Activated T-cell treated with anti-CD3 and anti-CD28 coated beads, Interleukin-2, amount 50 U/mL, for 24 hours (primary cell): ENCODE measurements around the gene TAF1C.

Source experiments
- DNase-seq: peaks from one replicate; pipeline ENCODE4 v3.0.0-alpha.2; 2020
- H3K27ac Mint-ChIP-seq: 2 replicates; pipeline ENCODE4 v1.8.0; 2020; ENCODE audit warnings: mild to moderate bottlenecking, mixed read lengths
- H3K27me3 Mint-ChIP-seq: 2 replicates; pipeline ENCODE4 v1.8.0; 2020; ENCODE audit warnings: mixed read lengths
- H3K36me3 Mint-ChIP-seq: 2 replicates; pipeline ENCODE4 v1.8.0; 2020; ENCODE audit warnings: low read depth, mixed read lengths
- H3K4me1 Mint-ChIP-seq: 2 replicates; pipeline ENCODE4 v1.8.0; 2020; ENCODE audit warnings: low read depth, mixed read lengths
- H3K4me3 Mint-ChIP-seq: 2 replicates; pipeline ENCODE4 v1.8.0; 2020; ENCODE audit warnings: mild to moderate bottlenecking, moderate library complexity, mixed read lengths
- H3K9me3 Mint-ChIP-seq: 2 replicates; pipeline ENCODE4 v1.8.0; 2020; ENCODE audit warnings: mixed read lengths

Gene TAF1C

DNA sequence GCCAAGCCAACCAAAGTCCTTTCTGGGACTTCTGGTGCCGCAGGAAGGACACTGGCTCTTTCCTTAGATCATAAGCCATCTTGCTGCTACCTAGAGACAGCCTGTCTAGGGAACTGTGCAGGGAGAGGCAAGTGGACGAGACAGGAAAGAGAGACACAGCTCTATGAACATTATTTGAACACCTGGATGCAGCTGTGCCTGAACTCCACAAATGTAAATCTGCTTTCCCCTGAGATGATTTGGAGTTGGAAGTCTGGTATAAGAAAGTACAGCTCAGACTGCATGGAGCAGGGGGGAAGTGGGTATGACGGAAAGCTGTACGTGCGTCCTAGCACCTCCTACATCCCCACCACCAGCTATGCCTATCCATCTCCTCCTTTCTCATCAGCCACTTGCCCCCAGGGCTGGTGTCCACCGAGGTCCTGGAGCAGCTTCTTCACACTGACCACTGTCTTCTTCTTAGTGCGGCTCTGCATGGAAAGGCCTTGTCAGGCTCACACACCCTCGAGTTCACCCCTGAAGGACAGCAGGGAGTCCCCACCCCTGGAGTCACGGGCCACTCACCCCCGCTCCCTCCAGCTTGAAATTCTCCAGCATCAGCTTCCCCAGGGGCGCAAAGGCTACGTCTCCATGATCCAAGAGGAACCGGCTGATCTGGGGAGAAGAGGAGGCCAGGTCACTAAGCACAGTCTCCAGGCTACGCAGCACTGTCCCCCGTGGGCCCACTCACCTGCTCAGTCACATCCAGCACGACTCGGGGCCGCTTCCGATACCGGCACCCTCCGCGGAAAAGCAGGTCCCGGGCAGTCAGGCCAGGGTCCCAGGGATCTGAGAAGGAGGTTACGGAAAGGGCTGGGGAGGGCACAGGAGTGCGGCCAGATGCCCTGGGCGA is 3.9 kb downstream of the TAF1C start:
- peaks cover 84% of the 10 kb centered on the region for H3K36me3 Mint-ChIP-seq
- no peak overlapping the region for H3K27ac Mint-ChIP-seq
- DNase-seq = no peak
- H3K9me3 Mint-ChIP-seq = no peaks in the 10 kb centered on the region
- peaks cover 30% of the 10 kb centered on the region for H3K4me1 Mint-ChIP-seq
- H3K27me3 Mint-ChIP-seq = no peaks in the 10 kb centered on the region
- H3K4me3 Mint-ChIP-seq = no peak overlapping the region

DNA sequence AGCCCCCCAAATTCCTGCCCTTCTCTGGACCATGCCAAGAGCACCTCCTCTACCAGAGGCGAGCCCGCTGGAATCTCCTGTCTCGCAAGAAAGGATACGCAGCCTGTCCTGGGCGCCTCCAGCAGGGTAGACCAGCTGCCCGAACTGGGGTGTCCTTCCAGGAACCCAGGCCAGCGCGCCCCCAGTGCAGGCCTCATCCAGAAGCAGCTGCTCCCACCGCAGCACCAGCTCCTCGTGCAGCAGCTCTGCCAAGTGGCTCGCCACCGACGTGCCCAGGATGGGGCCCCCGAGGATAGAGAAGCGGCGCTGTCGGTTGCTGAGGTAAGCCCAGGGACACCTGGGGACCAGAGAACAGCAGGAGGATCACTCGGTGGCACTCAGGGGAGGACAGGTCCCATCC is 4.8 kb downstream of the TAF1C start:
- Mint-ChIP-seq H3K27me3 (no peaks in the 10 kb centered on the region), H3K4me1 (peaks cover 34% of the 10 kb centered on the region), H3K36me3 (peaks cover 89% of the 10 kb centered on the region), H3K4me3 (no peak overlapping the region), H3K27ac (no peak overlapping the region), H3K9me3 (no peaks in the 10 kb centered on the region)
- no peak for DNase-seq

- H3K9me3 Mint-ChIP-seq = no peaks in the 10 kb centered on the region
Observed at GRCh38 chr16:84181144-84181915, 5.5 kb downstream of the TAF1C start.

DNA sequence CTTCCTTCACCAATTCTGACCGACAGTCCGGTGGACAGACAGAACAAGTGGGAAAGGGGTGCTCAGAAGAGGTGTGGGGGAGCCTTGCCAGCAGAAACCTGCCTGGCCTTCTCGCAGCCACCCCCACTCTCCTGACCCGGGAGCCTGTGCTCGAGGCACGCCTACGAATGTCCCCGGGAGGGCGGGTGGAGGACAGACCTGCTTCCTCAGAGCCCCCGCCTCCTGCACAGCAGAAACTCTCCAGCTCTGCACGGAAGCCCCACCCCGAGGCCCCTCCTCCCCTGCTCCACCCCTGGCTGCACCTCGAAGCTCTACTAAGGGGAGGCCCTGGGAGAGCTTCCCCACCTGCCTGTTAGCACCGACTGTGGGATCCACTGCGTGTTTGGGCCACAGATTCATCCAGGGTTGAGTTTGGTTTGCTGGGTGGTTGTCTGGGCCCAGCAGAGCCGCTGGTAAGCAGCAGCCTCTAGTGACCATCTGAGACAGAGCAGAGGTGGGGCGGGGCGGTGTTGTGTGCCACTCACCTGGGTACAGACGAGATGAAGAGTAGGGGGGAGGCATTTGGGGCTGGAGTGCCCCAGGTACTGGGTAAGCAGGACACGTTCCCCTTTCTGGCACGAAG is 6.2 kb downstream of the TAF1C start:
- H3K27me3 Mint-ChIP-seq = no peaks in the 10 kb centered on the region
- H3K9me3 Mint-ChIP-seq = no peaks in the 10 kb centered on the region
- H3K36me3 Mint-ChIP-seq = peaks cover 80% of the 10 kb centered on the region
- peaks cover 31% of the 10 kb centered on the region for H3K4me1 Mint-ChIP-seq
- no peak overlapping the region for H3K27ac Mint-ChIP-seq
- DNase-seq = no peak
- no peak overlapping the region for H3K4me3 Mint-ChIP-seq

More at GRCh38 chr16:84181144-84181915, 5.5 kb downstream of the TAF1C start:
- DNase-seq = no peak
- Mint-ChIP-seq H3K27ac (no peak overlapping the region), H3K36me3 (peaks cover 86% of the 10 kb centered on the region), H3K4me1 (peaks cover 35% of the 10 kb centered on the region), H3K4me3 (no peak overlapping the region), H3K27me3 (no peaks in the 10 kb centered on the region)

- H3K4me3 Mint-ChIP-seq = no peak overlapping the region
Observed at GRCh38 chr16:84179612-84180320, 7.1 kb downstream of the TAF1C start.

GRCh38 chr16:84178892-84179611 is 7.8 kb downstream of the TAF1C start:
- Mint-ChIP-seq H3K4me1 (peaks cover 22% of the 10 kb centered on the region), H3K27me3 (no peaks in the 10 kb centered on the region), H3K4me3 (no peak overlapping the region), H3K27ac (peak overlapping the region; percentile 84), H3K36me3 (peaks cover 66% of the 10 kb centered on the region), H3K9me3 (no peaks in the 10 kb centered on the region)
- DNase-seq = no peak

More at GRCh38 chr16:84179612-84180320, 7.1 kb downstream of the TAF1C start:
- Mint-ChIP-seq H3K27me3 (no peaks in the 10 kb centered on the region), H3K36me3 (peaks cover 73% of the 10 kb centered on the region), H3K9me3 (no peaks in the 10 kb centered on the region), H3K27ac (no peak overlapping the region), H3K4me1 (peaks cover 28% of the 10 kb centered on the region)
- no peak for DNase-seq

DNA sequence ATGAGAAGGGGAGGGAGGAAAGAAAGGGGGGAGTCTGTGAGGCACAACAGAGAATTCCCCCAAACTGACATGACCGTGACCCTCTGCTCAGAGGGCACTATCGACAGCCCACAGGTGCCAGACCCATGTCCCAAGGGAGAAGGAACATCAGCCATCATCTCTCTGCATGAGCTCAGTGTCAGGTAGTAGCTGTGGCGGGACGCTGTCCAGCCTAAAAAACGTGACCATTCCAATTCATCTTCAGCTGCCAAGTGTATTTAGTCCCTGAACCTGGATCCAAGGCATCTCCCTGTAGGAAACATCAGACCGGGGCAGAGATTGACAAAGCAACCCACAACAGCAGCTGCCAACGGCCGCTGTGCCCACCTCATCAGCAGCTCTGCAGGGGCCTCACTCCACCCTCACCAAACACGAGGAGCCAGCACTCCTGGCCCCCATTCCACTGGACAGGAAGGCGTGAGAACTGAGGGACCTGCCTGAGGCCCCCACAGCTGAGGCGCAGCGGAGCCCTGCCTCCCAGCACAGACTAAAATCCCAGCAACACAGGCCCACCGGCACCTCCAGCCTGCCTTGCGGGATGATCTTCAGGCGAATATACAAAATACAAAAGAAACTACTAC is 8.6 kb downstream of the TAF1C start:
- DNase-seq = no peak
- Mint-ChIP-seq H3K4me3 (no peak overlapping the region), H3K27me3 (no peaks in the 10 kb centered on the region), H3K36me3 (peaks cover 58% of the 10 kb centered on the region), H3K27ac (peak overlapping the region; percentile 84), H3K9me3 (no peaks in the 10 kb centered on the region), H3K4me1 (peaks cover 22% of the 10 kb centered on the region)

- peaks cover 4% of the 10 kb centered on the region for H3K27me3 Mint-ChIP-seq
- peaks cover 22% of the 10 kb centered on the region for H3K4me1 Mint-ChIP-seq
- no peak for DNase-seq
- no peaks in the 10 kb centered on the region for H3K9me3 Mint-ChIP-seq
- peaks cover 52% of the 10 kb centered on the region for H3K36me3 Mint-ChIP-seq
- H3K4me3 Mint-ChIP-seq = no peak overlapping the region
- H3K27ac Mint-ChIP-seq = peak overlapping the region; percentile 84
Observed at GRCh38 chr16:84177741-84178073, 9.2 kb downstream of the TAF1C start.

- no peaks in the 10 kb centered on the region for H3K9me3 Mint-ChIP-seq
- peaks cover 5% of the 10 kb centered on the region for H3K27me3 Mint-ChIP-seq
- H3K36me3 Mint-ChIP-seq = peaks cover 39% of the 10 kb centered on the region
- H3K27ac Mint-ChIP-seq = peak overlapping the region; percentile 14
- peaks cover 22% of the 10 kb centered on the region for H3K4me1 Mint-ChIP-seq
- no peak overlapping the region for H3K4me3 Mint-ChIP-seq
- DNase-seq = no peak
Observed at GRCh38 chr16:84176192-84177053, 10.4 kb downstream of the TAF1C start.

DNA sequence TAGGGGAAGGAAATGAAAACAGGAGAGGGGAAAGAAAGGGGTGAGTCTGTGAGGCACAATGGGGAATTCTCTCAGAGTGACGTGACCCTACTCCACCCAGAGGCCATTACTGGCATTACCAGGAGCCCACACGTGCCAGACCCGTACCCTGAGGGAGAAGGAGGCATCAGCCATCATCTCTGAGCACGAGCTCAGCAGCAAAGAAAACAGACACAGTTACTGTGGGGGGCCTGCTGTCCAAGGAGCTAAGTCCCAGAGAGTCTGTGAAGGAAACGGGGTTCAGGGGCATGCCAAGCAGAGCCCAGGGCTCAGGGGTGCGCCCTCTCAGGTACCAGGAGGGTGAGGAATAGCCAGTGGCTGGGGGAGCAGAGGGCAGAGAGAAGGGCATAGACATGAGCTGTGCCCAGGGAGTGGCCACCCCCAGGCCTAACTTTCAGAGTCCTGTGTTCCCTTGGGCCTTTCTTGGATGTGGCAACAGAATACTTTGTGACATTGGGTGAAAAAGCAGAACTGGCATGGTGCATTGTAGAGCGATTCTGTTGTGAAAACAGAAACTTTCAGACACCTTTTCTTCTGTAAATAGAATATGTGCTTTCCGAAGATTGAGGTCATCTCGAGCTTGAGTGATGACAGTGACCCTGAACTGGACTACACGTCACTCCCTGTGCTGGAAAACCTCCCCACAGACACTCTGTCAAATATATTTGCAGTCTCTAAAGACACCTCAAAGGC is 11.3 kb downstream of the TAF1C start:
- Mint-ChIP-seq H3K27ac (no peak overlapping the region), H3K4me3 (no peak overlapping the region), H3K36me3 (peaks cover 31% of the 10 kb centered on the region), H3K4me1 (peaks cover 22% of the 10 kb centered on the region), H3K9me3 (no peaks in the 10 kb centered on the region), H3K27me3 (peaks cover 5% of the 10 kb centered on the region)
- DNase-seq = peak; percentile 68

DNA sequence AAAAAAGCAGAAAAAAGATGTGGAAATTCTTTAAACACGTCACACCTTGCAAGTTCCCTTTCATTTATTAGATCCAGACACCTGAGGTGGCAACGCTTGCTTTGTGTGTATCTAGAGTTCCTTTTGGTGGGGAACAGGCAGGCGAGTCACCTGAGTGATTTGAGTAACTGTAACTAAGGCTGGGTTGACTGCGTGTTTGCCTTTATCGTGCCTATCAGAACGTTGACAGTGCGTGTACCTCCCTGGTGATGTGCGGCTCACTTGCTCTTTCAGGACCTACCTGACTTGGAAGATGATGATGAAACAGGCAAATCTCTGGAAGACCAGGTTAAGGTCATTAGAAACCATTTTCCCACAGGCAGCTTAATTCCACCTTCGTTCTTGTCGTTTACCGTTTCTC is 12.5 kb downstream of the TAF1C start:
- peaks cover 21% of the 10 kb centered on the region for H3K36me3 Mint-ChIP-seq
- no peak for DNase-seq
- H3K9me3 Mint-ChIP-seq = no peaks in the 10 kb centered on the region
- peaks cover 22% of the 10 kb centered on the region for H3K4me1 Mint-ChIP-seq
- no peak overlapping the region for H3K4me3 Mint-ChIP-seq
- H3K27ac Mint-ChIP-seq = no peak overlapping the region
- H3K27me3 Mint-ChIP-seq = peaks cover 15% of the 10 kb centered on the region

DNA sequence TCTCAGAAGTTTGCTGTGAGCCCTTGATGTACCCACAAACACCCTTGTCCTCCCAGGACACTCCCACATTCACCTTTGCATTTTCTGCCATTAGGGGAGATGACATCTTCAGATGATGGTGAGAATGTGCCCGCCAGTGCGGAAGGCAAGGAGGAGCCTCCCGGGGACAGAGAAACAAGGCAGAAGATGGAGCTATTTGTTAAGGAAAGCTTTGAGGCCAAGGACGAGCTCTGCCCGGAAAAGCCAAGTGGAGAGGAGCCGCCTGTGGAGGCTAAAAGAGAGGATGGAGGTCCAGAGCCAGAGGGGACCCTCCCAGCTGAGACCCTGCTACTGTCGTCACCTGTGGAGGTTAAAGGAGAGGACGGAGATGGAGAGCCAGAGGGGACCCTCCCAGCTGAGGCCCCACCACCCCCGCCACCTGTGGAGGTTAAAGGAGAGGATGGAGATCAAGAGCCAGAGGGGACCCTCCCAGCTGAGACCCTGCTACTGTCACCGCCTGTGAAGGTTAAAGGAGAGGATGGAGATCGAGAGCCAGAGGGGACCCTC is 17.0 kb downstream of the TAF1C start:
- H3K9me3 Mint-ChIP-seq = no peaks in the 10 kb centered on the region
- H3K4me1 Mint-ChIP-seq = peaks cover 2% of the 10 kb centered on the region
- no peak for DNase-seq
- H3K36me3 Mint-ChIP-seq = no peaks in the 10 kb centered on the region
- no peak overlapping the region for H3K4me3 Mint-ChIP-seq
- no peak overlapping the region for H3K27ac Mint-ChIP-seq
- H3K27me3 Mint-ChIP-seq = peaks cover 30% of the 10 kb centered on the region
